ENCODE measurements around the gene FXYD5.

Gene FXYD5

DNA sequence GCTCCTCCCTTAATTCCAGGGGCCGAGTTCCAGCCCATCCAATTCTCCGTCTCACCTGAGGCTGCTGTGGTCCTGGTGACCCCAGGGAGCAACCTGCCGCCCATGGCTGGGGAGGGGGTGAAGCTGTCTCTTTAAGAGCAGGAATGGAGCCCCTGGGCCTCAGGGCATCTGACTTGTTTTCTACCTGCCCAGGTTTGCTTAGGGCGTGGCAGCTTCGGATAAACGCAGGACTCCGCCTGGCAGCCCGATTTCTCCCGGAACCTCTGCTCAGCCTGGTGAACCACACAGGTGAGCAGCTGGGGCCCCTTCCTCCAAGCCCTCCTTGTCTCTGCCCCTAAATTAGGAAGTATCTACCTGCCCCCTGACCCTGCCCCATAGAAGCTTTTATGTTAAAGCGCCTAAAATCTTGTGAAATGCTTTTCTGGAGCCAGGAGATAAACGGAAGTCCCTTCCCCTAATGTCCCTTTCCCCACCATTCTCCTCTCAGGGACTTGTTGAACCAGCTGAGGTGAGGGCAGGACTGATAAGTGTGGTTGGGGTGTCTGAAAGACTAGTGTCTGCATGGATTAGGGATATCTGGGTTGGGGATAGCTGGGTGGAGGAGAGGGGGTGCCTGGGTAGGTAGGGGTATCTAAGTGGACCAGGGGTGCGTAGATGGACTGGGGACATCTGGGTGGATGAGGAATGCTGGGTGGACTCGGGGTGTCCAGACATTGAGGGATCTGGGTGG, 38.3 kb upstream of the FXYD5 start:
- H3K36me3 ChIP-seq (ENCODE audit: insufficient read depth, insufficient read length, low read length): no peaks in the 10 kb centered on the region
- H3K4me3 ChIP-seq (ENCODE audit: insufficient read length, low read depth): no peak overlapping the region
- no peak for DNase-seq (ENCODE audit: low read depth, low spot score)
- TF ChIP-seq YY1 (IDR thresholded peaks at IDR 0.05; ENCODE audit: insufficient read depth, insufficient read length): no peak
- no peak for TF ChIP-seq ZNF274 (IDR thresholded peaks at IDR 0.05; ENCODE audit: low read depth, low read length)
- TF ChIP-seq SUZ12 (IDR thresholded peaks at IDR 0.05; ENCODE audit: extremely low read depth, insufficient read depth, insufficient read length): no peak
- H3K9me3 ChIP-seq (ENCODE audit: insufficient read depth, low read length): no peaks in the 10 kb centered on the region
- no peaks in the 10 kb centered on the region for H3K27me3 ChIP-seq (ENCODE audit: insufficient read depth, insufficient read length)
- H3K9ac ChIP-seq (ENCODE audit: insufficient read length, low read depth): no peak overlapping the region
- H3K4me1 ChIP-seq (ENCODE audit: insufficient read depth, insufficient read length): peaks cover 5% of the 10 kb centered on the region

DNA sequence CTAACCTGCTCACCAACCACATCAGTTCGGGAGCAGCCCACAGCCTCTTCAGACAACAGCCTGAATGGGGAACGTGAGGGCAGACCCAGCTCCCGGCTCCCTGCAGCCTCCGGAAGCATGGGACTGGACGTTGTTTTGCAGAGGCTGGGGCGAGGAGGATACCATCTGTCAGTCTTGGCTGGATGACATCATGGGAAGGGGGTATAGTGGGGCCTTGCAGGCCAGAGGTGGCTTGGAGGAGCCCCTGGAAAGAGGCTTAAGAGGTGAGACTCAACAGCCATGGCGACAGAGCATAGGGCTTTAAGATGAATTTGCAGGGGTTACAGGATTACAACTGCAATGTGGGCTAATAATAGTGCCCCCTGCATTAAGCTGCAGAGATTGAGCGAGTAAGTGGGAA, 37.4 kb upstream of the FXYD5 start:
- Histone ChIP-seq H3K9me3 (ENCODE audit: insufficient read depth, low read length) (no peaks in the 10 kb centered on the region), H3K4me1 (ENCODE audit: insufficient read depth, insufficient read length) (peaks cover 5% of the 10 kb centered on the region)

DNA sequence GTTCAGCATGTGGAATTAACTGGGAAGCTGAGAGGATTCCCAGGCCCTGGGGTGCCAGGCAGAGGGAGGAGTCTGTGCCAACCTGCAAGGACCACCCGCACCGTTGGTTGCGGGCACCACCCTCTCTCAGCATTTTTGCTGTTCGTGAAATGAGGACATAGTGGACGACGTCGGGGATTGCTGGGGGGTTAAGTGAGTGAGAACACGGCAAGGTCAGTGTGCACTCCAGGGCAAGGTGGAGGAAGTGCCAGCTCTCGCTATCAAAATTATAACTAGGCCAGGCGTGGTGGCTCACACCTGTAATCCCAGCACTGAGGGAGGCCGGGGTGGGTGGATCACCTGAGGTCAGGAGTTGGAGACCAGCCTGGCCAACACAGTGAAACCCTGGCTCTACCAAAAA, 36.7 kb upstream of the FXYD5 start:
- Histone ChIP-seq H3K9ac (ENCODE audit: insufficient read length, low read depth) (no peak overlapping the region), H3K4me1 (ENCODE audit: insufficient read depth, insufficient read length) (peaks cover 7% of the 10 kb centered on the region), H3K4me3 (ENCODE audit: insufficient read length, low read depth) (no peak overlapping the region), H3K36me3 (ENCODE audit: insufficient read depth, insufficient read length, low read length) (no peaks in the 10 kb centered on the region), H3K9me3 (ENCODE audit: insufficient read depth, low read length) (no peaks in the 10 kb centered on the region), H3K27me3 (ENCODE audit: insufficient read depth, insufficient read length) (no peaks in the 10 kb centered on the region)
- no peak for TF ChIP-seq YY1 (IDR thresholded peaks at IDR 0.05; ENCODE audit: insufficient read depth, insufficient read length)
- TF ChIP-seq SUZ12 (IDR thresholded peaks at IDR 0.05; ENCODE audit: extremely low read depth, insufficient read depth, insufficient read length): no peak
- no peak for TF ChIP-seq ZNF274 (IDR thresholded peaks at IDR 0.05; ENCODE audit: low read depth, low read length)
- DNase-seq (ENCODE audit: low read depth, low spot score): no peak

More for the DNA sequence above, 37.4 kb upstream of the FXYD5 start:
- H3K36me3 ChIP-seq (ENCODE audit: insufficient read depth, insufficient read length, low read length): no peaks in the 10 kb centered on the region
- no peak overlapping the region for H3K9ac ChIP-seq (ENCODE audit: insufficient read length, low read depth)
- no peaks in the 10 kb centered on the region for H3K27me3 ChIP-seq (ENCODE audit: insufficient read depth, insufficient read length)
- DNase-seq (ENCODE audit: low read depth, low spot score): no peak
- H3K4me3 ChIP-seq (ENCODE audit: insufficient read length, low read depth): no peak overlapping the region
- no peak for TF ChIP-seq SUZ12 (IDR thresholded peaks at IDR 0.05; ENCODE audit: extremely low read depth, insufficient read depth, insufficient read length)
- no peak for TF ChIP-seq ZNF274 (IDR thresholded peaks at IDR 0.05; ENCODE audit: low read depth, low read length)
- no peak for TF ChIP-seq YY1 (IDR thresholded peaks at IDR 0.05; ENCODE audit: insufficient read depth, insufficient read length)

DNA sequence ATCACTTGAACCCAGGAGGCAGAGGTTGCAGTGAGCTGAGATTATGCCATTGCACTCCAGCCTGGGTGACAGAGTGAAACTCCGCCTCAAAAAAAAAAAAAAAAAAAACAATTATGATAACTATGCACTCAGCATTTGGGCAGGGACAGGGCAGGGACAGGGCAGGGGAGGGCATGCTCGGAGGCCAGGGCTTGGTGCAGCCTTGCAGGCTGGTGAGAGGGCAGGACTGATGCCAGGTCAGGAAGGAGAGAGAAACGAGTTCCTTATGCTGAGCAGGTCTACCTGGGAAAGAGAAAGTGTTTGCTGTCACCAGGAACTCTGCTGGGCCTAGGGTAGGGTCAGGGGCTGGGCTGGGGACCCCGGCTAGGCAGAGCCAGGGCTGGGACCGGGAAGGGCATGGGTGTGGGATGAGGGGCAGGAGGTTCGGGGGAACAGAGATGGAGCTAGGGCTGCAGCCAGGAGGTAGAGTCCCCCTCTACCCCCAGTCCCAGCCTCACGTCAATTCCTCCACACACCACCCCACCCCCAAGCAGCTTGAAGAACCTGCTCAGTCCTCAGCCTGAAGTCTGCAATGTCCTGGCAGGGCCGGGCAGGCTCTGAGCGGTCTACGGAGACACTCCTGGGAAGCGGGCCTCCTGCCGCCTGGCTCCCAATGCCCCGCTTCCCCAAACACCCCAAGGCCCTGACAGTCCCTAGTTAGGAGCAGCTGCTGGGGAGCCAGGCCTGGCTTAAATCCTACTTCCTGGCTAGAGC, 36.1 kb upstream of the FXYD5 start:
- no peaks in the 10 kb centered on the region for H3K27me3 ChIP-seq (ENCODE audit: insufficient read depth, insufficient read length)
- no peak overlapping the region for H3K4me3 ChIP-seq (ENCODE audit: insufficient read length, low read depth)
- DNase-seq (ENCODE audit: low read depth, low spot score): no peak
- no peak for TF ChIP-seq ZNF274 (IDR thresholded peaks at IDR 0.05; ENCODE audit: low read depth, low read length)
- no peak for TF ChIP-seq YY1 (IDR thresholded peaks at IDR 0.05; ENCODE audit: insufficient read depth, insufficient read length)
- no peak for TF ChIP-seq SUZ12 (IDR thresholded peaks at IDR 0.05; ENCODE audit: extremely low read depth, insufficient read depth, insufficient read length)
- no peaks in the 10 kb centered on the region for H3K36me3 ChIP-seq (ENCODE audit: insufficient read depth, insufficient read length, low read length)
- no peak overlapping the region for H3K9ac ChIP-seq (ENCODE audit: insufficient read length, low read depth)
- H3K9me3 ChIP-seq (ENCODE audit: insufficient read depth, low read length): no peaks in the 10 kb centered on the region
- peaks cover 10% of the 10 kb centered on the region for H3K4me1 ChIP-seq (ENCODE audit: insufficient read depth, insufficient read length)

DNA sequence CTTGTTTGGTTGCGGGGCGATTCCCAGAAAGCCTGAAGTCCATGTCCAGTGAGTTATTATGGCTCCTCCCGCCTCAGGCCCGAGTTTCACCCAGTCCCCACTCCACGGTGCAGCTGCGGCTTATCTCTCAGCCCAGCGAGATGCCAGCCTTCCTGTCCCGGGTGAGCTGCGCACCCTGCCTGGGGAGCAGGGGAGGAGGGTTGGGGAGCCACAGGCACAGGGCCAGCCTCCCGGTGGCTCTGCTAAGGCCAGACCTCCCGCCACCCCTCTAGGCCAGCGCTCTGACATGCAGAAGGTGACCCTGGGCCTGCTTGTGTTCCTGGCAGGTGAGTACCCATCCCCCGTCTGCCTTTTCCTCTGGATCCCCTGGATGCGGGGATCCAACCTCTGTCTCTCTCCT, 35.4 kb upstream of the FXYD5 start:
- TF ChIP-seq ZNF274 (IDR thresholded peaks at IDR 0.05; ENCODE audit: low read depth, low read length) (no peak), SUZ12 (IDR thresholded peaks at IDR 0.05; ENCODE audit: extremely low read depth, insufficient read depth, insufficient read length) (no peak), YY1 (IDR thresholded peaks at IDR 0.05; ENCODE audit: insufficient read depth, insufficient read length) (no peak)
- DNase-seq (ENCODE audit: low read depth, low spot score): no peak
- Histone ChIP-seq H3K4me3 (ENCODE audit: insufficient read length, low read depth) (no peak overlapping the region), H3K27me3 (ENCODE audit: insufficient read depth, insufficient read length) (no peaks in the 10 kb centered on the region), H3K36me3 (ENCODE audit: insufficient read depth, insufficient read length, low read length) (no peaks in the 10 kb centered on the region), H3K9me3 (ENCODE audit: insufficient read depth, low read length) (no peaks in the 10 kb centered on the region), H3K4me1 (ENCODE audit: insufficient read depth, insufficient read length) (peaks cover 10% of the 10 kb centered on the region), H3K9ac (ENCODE audit: insufficient read length, low read depth) (no peak overlapping the region)

DNA sequence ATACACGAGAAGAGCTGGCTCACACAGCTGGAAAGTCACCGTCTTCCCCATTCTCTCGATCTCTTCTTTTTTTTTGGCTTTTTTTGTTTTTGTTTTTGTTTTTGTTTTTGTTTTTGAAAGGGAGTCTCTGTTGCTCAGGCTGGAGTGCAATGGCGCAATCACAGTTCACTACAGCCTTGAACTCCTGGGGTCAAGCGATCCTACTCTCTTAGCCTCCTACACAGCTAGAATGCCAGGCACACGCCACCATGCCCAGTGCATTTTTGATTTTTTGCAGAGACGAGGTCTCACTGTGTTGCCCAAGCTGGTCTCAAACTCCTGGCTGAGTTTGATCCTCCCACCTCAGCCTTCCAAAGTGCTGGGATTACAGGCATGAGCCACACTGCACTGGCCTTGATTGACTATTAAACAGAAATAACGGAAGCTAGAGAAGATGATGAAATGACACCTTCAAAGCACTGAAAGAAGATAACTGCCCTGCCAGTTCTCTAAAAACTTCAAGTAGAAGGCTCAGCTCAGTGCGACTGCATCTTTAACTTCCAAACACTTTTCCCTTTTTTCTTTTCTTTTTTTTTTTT, 34.9 kb upstream of the FXYD5 start:
- peaks cover 10% of the 10 kb centered on the region for H3K4me1 ChIP-seq (ENCODE audit: insufficient read depth, insufficient read length)
- no peaks in the 10 kb centered on the region for H3K27me3 ChIP-seq (ENCODE audit: insufficient read depth, insufficient read length)
- H3K9ac ChIP-seq (ENCODE audit: insufficient read length, low read depth): no peak overlapping the region
- no peaks in the 10 kb centered on the region for H3K9me3 ChIP-seq (ENCODE audit: insufficient read depth, low read length)
- H3K4me3 ChIP-seq (ENCODE audit: insufficient read length, low read depth): no peak overlapping the region
- H3K36me3 ChIP-seq (ENCODE audit: insufficient read depth, insufficient read length, low read length): no peaks in the 10 kb centered on the region
- TF ChIP-seq YY1 (IDR thresholded peaks at IDR 0.05; ENCODE audit: insufficient read depth, insufficient read length) (no peak), SUZ12 (IDR thresholded peaks at IDR 0.05; ENCODE audit: extremely low read depth, insufficient read depth, insufficient read length) (no peak), ZNF274 (IDR thresholded peaks at IDR 0.05; ENCODE audit: low read depth, low read length) (no peak)
- DNase-seq (ENCODE audit: low read depth, low spot score): no peak

DNA sequence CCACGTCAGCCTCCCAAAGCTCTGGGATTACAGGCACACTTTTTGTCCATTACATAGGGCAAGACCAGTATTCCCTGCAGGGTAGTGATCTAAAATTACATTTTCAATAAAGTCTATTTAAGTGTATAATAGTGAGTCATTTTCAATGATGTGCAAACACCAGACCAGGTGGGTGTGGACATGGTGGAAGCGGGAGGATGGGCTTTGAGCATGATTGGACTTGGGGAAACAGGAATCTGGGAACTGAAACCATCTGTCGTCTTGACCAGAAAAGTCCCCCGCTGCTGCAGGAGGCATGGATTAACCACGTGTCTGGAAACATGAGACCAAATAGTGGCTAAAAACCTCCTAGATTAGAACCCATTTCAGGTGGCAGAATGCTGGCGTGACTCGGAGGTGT, 34.0 kb upstream of the FXYD5 start:
- DNase-seq (ENCODE audit: low read depth, low spot score): no peak
- Histone ChIP-seq H3K36me3 (ENCODE audit: insufficient read depth, insufficient read length, low read length) (no peaks in the 10 kb centered on the region), H3K27me3 (ENCODE audit: insufficient read depth, insufficient read length) (no peaks in the 10 kb centered on the region), H3K9ac (ENCODE audit: insufficient read length, low read depth) (no peak overlapping the region), H3K4me3 (ENCODE audit: insufficient read length, low read depth) (no peak overlapping the region), H3K4me1 (ENCODE audit: insufficient read depth, insufficient read length) (peaks cover 13% of the 10 kb centered on the region), H3K9me3 (ENCODE audit: insufficient read depth, low read length) (no peaks in the 10 kb centered on the region)
- TF ChIP-seq YY1 (IDR thresholded peaks at IDR 0.05; ENCODE audit: insufficient read depth, insufficient read length): no peak
